Esophagus muscularis mucosa (tissue), 4 donors: ENCODE results near the gene RALGPS2.

Source experiments
- EP300 ChIP-seq: sonication (generic); formaldehyde crosslinking; IDR thresholded peaks from one replicate; pipeline ENCODE4 v1.6.1; 2017; ENCODE audit warnings: antibody characterized with exemption
- POLR2A ChIP-seq: fragments of 450-650 bp; IDR thresholded peaks from one replicate; pipeline ENCODE4 v1.6.1; 2017; ENCODE audit warnings: antibody characterized with exemption, moderate library complexity, mild to moderate bottlenecking, low read depth
- TF ChIP-seq, protein P1 (sequence below), 3 experiments: fragments of 200-600 bp in 2 of 3; fragments of 450-650 bp in 1 of 3; sonication (generic) in 2 of 3; IDR thresholded peaks; one replicate each; pipeline ENCODE4 v1.5.1; 2017 to 2019; ENCODE audit warnings: antibody characterized with exemption in 3 of 3, mild to moderate bottlenecking in 2 of 3, moderate library complexity in 1 of 3

GRCh38 chr1:178881950-178882349, 156.9 kb downstream of the RALGPS2 start:
- TF ChIP-seq, protein P1, sequence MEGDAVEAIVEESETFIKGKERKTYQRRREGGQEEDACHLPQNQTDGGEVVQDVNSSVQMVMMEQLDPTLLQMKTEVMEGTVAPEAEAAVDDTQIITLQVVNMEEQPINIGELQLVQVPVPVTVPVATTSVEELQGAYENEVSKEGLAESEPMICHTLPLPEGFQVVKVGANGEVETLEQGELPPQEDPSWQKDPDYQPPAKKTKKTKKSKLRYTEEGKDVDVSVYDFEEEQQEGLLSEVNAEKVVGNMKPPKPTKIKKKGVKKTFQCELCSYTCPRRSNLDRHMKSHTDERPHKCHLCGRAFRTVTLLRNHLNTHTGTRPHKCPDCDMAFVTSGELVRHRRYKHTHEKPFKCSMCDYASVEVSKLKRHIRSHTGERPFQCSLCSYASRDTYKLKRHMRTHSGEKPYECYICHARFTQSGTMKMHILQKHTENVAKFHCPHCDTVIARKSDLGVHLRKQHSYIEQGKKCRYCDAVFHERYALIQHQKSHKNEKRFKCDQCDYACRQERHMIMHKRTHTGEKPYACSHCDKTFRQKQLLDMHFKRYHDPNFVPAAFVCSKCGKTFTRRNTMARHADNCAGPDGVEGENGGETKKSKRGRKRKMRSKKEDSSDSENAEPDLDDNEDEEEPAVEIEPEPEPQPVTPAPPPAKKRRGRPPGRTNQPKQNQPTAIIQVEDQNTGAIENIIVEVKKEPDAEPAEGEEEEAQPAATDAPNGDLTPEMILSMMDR (IDR thresholded peaks at IDR 0.05), result no peak
- no peak for TF ChIP-seq POLR2A
- TF ChIP-seq EP300, result no peak
